ENCODE measurements around the gene SLC28A1. TPM values are rescaled to one million over a fixed set of nuclear protein-coding genes. Genes with fewer than 3 reads are reported as not detected.

SLC28A1 gene
- total RNA-seq, 1 experiment from 2014 or later = not detected

DNA sequence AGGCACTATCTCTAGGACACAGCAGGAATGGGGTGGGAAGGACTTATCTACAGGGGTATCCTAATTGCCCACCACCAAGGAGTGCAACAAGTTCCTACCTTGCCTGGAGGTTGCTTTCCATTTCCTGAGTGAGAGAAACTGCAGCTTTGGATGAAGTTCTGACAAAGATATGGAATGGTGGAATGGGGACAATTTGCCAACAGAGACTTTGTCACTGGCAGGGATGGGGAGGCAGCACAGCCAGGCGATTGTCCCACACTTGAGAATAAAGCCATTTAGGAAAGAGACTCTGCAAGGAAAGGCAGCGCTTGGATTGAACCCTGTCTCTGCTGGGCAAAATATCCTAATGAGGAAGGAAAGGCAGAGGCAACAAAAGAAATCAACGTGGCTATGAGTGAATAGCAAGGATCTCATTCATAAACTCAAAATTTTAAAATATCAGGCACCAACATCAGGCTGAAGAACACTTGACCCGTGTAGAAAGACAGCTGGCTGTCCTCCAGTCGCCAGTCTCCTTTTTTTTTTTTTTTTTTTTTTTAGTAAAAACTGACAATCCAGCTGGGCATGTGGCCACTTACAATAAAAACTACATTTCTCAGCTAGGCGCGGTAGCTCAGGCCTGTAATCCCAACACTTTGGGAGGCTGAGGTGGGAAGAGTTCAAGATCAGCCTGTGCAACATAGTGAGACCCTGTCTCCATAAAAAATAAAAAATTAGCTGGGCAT lies 65.5 kb downstream of the SLC28A1 start:
- ChIA-PET RAD21 (ENCODE audit: low non-redundant PET in 1 of 2, low total read pairs in 2 of 2, uncharacterized antibody in 2 of 2, unreplicated experiment in 2 of 2) (no interaction called here), POLR2A (no interaction called here), CTCF (no interaction called here)
- H3K36me3 ChIP-seq (ENCODE audit: control insufficient read depth in 1 of 2, insufficient read depth in 2 of 2, low read length in 2 of 2) = no peaks in the 10 kb centered on the region
- no peak overlapping the region for H3K4me2 ChIP-seq (ENCODE audit: low read length)
- no peaks in the 10 kb centered on the region for H4K20me1 ChIP-seq (ENCODE audit: insufficient read depth)
- DNase-seq (ENCODE audit: low read depth, low spot score) (no peak), ATAC-seq (no peak)
- intact Hi-C loops (cut with micrococcal nuclease) = no loop called here
- no peaks in the 10 kb centered on the region for H3K79me2 ChIP-seq (ENCODE audit: insufficient read depth, low read length)
- H3K27me3 ChIP-seq (ENCODE audit: insufficient read depth, low read length) = no peaks in the 10 kb centered on the region
- no peak for TF ChIP-seq EGR1 (IDR thresholded peaks at IDR 0.05; ENCODE audit: low read depth)
- H3K9ac ChIP-seq (ENCODE audit: low read length) = no peak overlapping the region
- H3K9me3 ChIP-seq (ENCODE audit: control insufficient read depth in 1 of 2, insufficient read depth in 1 of 2, low read depth in 1 of 2, low read length in 2 of 2) = no peaks in the 10 kb centered on the region
- no peak overlapping the region for H3K27ac ChIP-seq (ENCODE audit: low read depth, low read length)
- H3K9me2 ChIP-seq (ENCODE audit: insufficient read depth) = no peaks in the 10 kb centered on the region
- no TSS peak for BruUV-seq (replicated peaks)
- no peak overlapping the region for H3K4me3 ChIP-seq (replicated peaks in 1 of 2; ENCODE audit: low read depth in 1 of 2, low read length in 2 of 2)
- H3K4me1 ChIP-seq (ENCODE audit: control insufficient read depth in 1 of 2, insufficient read depth in 2 of 2, low read length in 2 of 2) = peaks cover 0 to 9% of the 10 kb centered on the region in 2 experiments; a peak in 2 of 4 replicates
- no peak overlapping the region for H2AFZ ChIP-seq (ENCODE audit: low read depth, low read length, poor library complexity, severe bottlenecking)

- H3K9me2 ChIP-seq (ENCODE audit: insufficient read depth) = no peaks in the 10 kb centered on the region
- H4K20me1 ChIP-seq (ENCODE audit: insufficient read depth) = no peaks in the 10 kb centered on the region
- H3K27ac ChIP-seq (ENCODE audit: low read depth, low read length) = no peak overlapping the region
- H3K9me3 ChIP-seq (ENCODE audit: control insufficient read depth in 1 of 2, insufficient read depth in 1 of 2, low read depth in 1 of 2, low read length in 2 of 2) = no peaks in the 10 kb centered on the region
- TF ChIP-seq ATF3 (IDR thresholded peaks at IDR 0.05) = no peak
- no peak for TF ChIP-seq CTCF (IDR thresholded peaks at IDR 0.05 in 2 of 3, conservative IDR thresholded peaks at IDR 0.05 in 1 of 3; ENCODE audit: borderline replicate concordance in 1 of 3, insufficient read depth in 1 of 3, low read depth in 2 of 3, low read length in 2 of 3)
- no peak for TF ChIP-seq SRF (IDR thresholded peaks at IDR 0.05; ENCODE audit: low read depth)
- no peak for TF ChIP-seq CBX3 (IDR thresholded peaks at IDR 0.05; ENCODE audit: low read depth)
- DNase-seq (ENCODE audit: low read depth, low spot score) (no peak), ATAC-seq (no peak)
- intact Hi-C loops (cut with micrococcal nuclease) = no loop called here
- H3K9ac ChIP-seq (ENCODE audit: low read length) = no peak overlapping the region
- no peaks in the 10 kb centered on the region for H3K36me3 ChIP-seq (ENCODE audit: control insufficient read depth in 1 of 2, insufficient read depth in 2 of 2, low read length in 2 of 2)
- peaks cover 1 to 16% of the 10 kb centered on the region in 2 experiments; a peak in 3 of 4 replicates for H3K4me1 ChIP-seq (ENCODE audit: control insufficient read depth in 1 of 2, insufficient read depth in 2 of 2, low read length in 2 of 2)
- no TSS peak for BruUV-seq (replicated peaks)
- no peaks in the 10 kb centered on the region for H3K79me2 ChIP-seq (ENCODE audit: insufficient read depth, low read length)
- ChIA-PET RAD21 (ENCODE audit: low non-redundant PET in 1 of 2, low total read pairs in 2 of 2, uncharacterized antibody in 2 of 2, unreplicated experiment in 2 of 2) (no interaction called here), CTCF (no interaction called here), POLR2A (no interaction called here)
- no peaks in the 10 kb centered on the region for H3K27me3 ChIP-seq (ENCODE audit: insufficient read depth, low read length)
- H3K4me3 ChIP-seq (replicated peaks in 1 of 2; ENCODE audit: low read depth in 1 of 2, low read length in 2 of 2) = no peak overlapping the region
- H2AFZ ChIP-seq (ENCODE audit: low read depth, low read length, poor library complexity, severe bottlenecking) = no peak overlapping the region
- H3K4me2 ChIP-seq (ENCODE audit: low read length) = no peak overlapping the region
Measured at GRCh38 chr15:84950570-84951111, 66.2 kb downstream of the SLC28A1 start.
